GM10248 (cell line): ENCODE measurements around the gene TAMALIN.

ENCODE experiments used
- CTCF ChIA-PET: fragments of 300-600 bp; sonication (Branson Sonifier 250); formaldehyde crosslinking; extraction: SDS; loops from one replicate; lab custom pipeline; 2021; ENCODE audit warnings: antibody characterized with exemption; lab: Yijun Ruan, JAX
- POLR2A ChIA-PET: fragments of 350-650 bp; sonication (Branson Sonifier 250); formaldehyde crosslinking; extraction: SDS; loops from one replicate; lab custom pipeline; 2020; ENCODE audit warnings: antibody characterized with exemption; lab: Yijun Ruan, JAX
- DNase-seq: peaks from one replicate; pipeline ENCODE4 v3.0.0; 2012; ENCODE audit errors: extremely low spot score
- TF ChIP-seq, protein P1 (sequence below): IDR thresholded peaks from 2 replicates; pipeline ENCODE4 v1.5.1; 2012; ENCODE audit warnings: mild to moderate bottlenecking, low read depth; ENCODE audit errors: extremely low read depth, missing control alignments, control extremely low read depth

Gene TAMALIN

DNA sequence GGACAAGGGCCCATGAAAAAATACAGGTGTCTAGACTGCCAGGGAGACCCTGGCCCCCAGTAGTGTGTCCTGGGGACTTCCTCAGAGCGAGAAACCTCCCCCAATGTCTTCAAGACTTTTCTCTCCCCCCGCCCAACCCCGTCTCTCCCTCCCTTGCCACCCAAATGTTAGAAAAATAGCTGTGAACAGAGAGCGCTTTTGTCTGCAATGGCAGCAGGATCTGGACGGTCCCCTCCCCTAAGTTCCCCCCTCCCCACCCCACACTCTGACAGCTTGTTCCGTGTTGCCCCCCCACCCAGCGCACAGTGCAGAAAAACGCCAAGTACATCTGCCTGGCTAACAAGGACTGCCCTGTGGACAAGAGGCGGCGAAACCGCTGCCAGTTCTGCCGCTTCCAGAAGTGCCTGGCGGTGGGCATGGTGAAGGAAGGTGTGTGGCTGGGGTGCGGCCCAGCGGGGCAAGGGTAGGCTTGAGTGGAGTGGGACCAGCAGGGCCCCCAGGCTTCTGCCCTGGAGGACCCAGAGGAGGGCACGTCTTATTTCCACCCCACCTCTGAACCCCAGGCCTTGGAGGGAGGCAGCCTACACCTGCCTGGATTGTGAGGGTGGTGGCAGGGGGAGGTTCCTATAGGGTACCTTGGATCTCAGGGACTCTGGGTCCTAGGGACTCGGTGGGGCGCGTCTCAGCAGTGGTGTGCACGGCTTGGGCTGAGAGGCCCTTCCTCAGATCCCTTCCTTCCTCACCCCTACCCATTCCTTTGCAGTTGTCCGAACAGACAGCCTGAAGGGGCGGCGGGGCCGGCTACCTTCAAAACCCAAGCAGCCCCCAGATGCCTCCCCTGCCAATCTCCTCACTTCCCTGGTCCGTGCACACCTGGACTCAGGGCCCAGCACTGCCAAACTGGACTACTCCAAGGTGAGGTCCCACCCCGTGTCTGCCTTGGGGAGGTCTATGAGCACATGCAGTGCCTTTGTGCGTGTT lies 49.3 kb downstream of the TAMALIN start:
- DNase-seq, result no peak
- ChIA-PET CTCF (interaction anchor here (0.7 to 42.5 kb wide), 3 partner anchors 8 to 27 kb away, joined by 3 to 1220 read pairs (median 3); no protein-coding TSS in a partner anchor), POLR2A (interaction anchor here (0.6 to 1.1 kb wide), 2 partner anchors 14 to 427 kb away, joined by 4 read pairs; partner anchors contain the start of gene ATG101)
- TF ChIP-seq, protein P1, sequence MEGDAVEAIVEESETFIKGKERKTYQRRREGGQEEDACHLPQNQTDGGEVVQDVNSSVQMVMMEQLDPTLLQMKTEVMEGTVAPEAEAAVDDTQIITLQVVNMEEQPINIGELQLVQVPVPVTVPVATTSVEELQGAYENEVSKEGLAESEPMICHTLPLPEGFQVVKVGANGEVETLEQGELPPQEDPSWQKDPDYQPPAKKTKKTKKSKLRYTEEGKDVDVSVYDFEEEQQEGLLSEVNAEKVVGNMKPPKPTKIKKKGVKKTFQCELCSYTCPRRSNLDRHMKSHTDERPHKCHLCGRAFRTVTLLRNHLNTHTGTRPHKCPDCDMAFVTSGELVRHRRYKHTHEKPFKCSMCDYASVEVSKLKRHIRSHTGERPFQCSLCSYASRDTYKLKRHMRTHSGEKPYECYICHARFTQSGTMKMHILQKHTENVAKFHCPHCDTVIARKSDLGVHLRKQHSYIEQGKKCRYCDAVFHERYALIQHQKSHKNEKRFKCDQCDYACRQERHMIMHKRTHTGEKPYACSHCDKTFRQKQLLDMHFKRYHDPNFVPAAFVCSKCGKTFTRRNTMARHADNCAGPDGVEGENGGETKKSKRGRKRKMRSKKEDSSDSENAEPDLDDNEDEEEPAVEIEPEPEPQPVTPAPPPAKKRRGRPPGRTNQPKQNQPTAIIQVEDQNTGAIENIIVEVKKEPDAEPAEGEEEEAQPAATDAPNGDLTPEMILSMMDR, result no peak

DNA sequence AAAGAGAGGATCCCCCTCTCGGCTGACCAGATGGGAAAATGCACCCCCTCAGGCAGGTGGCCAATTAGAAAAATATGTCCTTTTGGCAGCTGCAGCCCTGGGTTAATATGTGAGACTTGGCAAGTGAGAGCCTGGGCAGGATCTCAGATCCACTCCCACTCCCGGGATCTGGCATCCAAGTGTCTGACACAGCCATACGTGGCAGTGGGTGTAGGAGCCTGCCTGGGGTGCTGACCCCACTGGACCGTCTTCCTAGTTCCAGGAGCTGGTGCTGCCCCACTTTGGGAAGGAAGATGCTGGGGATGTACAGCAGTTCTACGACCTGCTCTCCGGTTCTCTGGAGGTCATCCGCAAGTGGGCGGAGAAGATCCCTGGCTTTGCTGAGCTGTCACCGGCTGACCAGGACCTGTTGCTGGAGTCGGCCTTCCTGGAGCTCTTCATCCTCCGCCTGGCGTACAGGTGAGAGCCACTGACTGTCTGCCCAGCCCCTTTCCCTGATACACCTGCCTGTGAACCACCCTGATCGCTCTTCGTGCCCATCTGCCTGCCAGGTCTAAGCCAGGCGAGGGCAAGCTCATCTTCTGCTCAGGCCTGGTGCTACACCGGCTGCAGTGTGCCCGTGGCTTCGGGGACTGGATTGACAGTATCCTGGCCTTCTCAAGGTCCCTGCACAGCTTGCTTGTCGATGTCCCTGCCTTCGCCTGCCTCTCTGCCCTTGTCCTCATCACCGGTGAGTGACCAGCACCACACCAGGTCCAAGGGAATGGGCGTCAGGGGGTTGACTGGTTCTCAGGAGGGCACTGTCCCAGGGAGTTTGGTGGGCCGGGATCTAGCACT lies 50.3 kb downstream of the TAMALIN start:
- ChIA-PET POLR2A (interaction anchor here (1.1 kb wide), 1 partner anchor 13 kb away, joined by 4 read pairs; the partner anchor contains the start of gene ATG101), CTCF (interaction anchor here (1.4 to 42.5 kb wide), 2 partner anchors 9 to 24 kb away, joined by 3 to 1220 read pairs; no protein-coding TSS in a partner anchor)
- TF ChIP-seq, protein P1, result no peak
- DNase-seq, result no peak

DNA sequence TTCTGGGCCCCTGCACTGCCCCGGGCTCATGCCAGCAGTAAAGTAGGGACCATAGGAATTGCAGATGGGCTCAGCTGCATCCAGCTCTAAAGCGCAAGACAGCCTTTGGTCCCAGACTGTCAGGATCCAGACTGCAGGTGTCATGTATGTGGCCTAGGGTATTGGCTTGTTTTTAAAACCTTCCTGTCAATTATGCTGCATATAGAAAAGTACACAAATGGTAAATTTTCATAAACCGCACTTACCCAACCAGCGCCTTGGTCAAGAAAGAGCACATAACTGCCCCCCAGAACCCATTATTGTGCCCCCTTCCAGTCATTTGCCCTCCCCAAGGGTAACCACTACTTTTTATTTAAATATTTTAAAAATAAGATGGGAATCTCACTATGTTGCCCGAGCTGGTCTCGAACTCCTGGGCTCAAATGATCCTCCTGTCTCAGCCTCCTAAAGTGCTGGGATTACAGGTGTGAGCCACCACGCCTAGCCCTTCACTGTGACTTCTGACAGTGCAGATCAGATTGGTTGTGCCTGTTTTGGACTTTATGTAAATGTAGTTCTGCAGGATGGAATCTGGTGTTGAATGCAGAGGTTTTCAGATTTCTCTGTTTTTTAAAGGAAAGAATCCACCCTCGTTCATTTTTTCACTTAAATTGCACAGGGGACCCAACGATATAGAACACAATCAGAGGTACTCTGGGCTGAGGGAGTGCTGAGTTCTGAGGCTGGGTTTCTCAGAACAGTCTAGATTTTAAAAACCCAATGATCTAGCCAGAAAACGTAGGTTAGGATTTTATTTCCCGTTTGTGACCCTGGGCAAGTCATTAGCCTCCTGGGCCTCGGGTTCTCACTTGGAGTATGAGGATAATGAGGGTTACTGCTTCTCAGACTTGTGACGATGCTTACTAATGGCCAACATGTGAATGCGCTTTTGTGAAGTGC lies 51.2 kb downstream of the TAMALIN start:
- ChIA-PET CTCF (interaction anchor here (1.4 to 42.5 kb wide), 2 partner anchors 8 to 25 kb away, joined by 3 to 1220 read pairs; no protein-coding TSS in a partner anchor), POLR2A (no interaction called here)
- TF ChIP-seq, protein P1, result no peak
- DNase-seq, result no peak

DNA sequence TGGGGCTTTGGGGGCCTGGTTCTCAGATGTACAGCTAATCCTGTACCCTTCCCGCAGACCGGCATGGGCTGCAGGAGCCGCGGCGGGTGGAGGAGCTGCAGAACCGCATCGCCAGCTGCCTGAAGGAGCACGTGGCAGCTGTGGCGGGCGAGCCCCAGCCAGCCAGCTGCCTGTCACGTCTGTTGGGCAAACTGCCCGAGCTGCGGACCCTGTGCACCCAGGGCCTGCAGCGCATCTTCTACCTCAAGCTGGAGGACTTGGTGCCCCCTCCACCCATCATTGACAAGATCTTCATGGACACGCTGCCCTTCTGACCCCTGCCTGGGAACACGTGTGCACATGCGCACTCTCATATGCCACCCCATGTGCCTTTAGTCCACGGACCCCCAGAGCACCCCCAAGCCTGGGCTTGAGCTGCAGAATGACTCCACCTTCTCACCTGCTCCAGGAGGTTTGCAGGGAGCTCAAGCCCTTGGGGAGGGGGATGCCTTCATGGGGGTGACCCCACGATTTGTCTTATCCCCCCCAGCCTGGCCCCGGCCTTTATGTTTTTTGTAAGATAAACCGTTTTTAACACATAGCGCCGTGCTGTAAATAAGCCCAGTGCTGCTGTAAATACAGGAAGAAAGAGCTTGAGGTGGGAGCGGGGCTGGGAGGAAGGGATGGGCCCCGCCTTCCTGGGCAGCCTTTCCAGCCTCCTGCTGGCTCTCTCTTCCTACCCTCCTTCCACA lies 52.0 kb downstream of the TAMALIN start:
- CTCF ChIA-PET, result interaction anchor here (1.1 to 42.5 kb wide), 4 partner anchors 10 to 26 kb away, joined by 3 to 1220 read pairs (median 18); partner anchors contain the start of gene ATG101
- no peak for DNase-seq
- TF ChIP-seq, protein P1, result no peak
- POLR2A ChIA-PET, result interaction anchor here (0.6 to 2.5 kb wide), 2 partner anchors 8 kb away, joined by 3 to 7 read pairs; partner anchors contain the start of gene NR4A1

DNA sequence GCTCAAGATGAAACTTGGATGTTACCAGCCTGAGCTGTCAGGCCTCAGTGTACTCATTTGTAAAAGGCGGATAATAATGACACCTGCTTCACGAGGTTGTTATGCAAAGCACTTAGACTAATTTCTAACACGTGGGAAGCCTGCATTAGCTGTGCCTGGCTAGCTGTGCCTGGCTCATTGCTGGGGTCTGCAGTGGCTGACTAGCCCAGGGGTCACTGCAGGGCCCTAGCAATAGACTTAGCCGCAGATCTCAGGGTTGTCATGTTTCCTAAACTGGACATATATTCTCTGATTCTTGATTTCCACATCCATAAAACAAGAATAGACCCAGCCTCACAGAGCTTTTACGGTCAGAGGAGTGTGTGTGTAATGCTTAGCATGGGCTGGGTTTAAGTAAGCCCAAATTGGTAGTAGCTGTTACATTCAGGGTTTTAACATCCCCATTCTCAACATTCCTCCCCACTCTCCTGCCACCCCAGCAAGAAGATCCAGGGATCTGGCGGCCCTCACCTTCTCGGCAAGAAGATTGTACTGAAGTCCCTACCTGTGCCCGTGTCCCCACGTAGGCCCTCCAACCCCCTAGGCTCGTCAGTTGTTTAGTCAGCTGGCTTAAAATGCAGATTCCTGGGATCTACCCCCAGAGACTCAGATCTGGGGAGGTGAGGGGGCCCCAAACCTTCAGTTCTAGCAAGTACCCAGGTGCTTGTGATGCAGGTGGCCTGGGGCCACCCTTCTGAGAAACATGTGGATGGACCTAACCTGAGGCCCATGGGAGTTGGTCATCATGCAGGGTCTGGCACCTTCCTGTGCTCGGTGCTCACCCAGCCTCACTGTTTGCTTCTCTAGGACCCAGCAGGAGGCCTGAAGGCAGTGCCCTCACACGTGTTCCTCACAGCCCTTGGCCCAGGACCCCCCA lies 53.1 kb downstream of the TAMALIN start:
- POLR2A ChIA-PET, result interaction anchor here (2.5 kb wide), 1 partner anchor 9 kb away, joined by 7 read pairs; the partner anchor contains the start of gene NR4A1
- TF ChIP-seq, protein P1, result no peak
- CTCF ChIA-PET, result interaction anchor here (1.1 to 42.5 kb wide), 5 partner anchors 9 to 58 kb away, joined by 3 to 1220 read pairs (median 9); partner anchors contain the start of gene ATG101
- DNase-seq, result no peak
